Measurements from ENCODE around the gene NET1.
A peak's percentile ranks its signal among the peaks of the same experiment; 100 is the strongest.
"Not testable (repeated sequence)": the region's sequence is repeated elsewhere in the genome, so short reads cannot be mapped to it uniquely, and the experiment has no call there.

The NET1 gene, protein sequence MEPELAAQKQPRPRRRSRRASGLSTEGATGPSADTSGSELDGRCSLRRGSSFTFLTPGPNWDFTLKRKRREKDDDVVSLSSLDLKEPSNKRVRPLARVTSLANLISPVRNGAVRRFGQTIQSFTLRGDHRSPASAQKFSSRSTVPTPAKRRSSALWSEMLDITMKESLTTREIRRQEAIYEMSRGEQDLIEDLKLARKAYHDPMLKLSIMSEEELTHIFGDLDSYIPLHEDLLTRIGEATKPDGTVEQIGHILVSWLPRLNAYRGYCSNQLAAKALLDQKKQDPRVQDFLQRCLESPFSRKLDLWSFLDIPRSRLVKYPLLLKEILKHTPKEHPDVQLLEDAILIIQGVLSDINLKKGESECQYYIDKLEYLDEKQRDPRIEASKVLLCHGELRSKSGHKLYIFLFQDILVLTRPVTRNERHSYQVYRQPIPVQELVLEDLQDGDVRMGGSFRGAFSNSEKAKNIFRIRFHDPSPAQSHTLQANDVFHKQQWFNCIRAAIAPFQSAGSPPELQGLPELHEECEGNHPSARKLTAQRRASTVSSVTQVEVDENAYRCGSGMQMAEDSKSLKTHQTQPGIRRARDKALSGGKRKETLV

DNA sequence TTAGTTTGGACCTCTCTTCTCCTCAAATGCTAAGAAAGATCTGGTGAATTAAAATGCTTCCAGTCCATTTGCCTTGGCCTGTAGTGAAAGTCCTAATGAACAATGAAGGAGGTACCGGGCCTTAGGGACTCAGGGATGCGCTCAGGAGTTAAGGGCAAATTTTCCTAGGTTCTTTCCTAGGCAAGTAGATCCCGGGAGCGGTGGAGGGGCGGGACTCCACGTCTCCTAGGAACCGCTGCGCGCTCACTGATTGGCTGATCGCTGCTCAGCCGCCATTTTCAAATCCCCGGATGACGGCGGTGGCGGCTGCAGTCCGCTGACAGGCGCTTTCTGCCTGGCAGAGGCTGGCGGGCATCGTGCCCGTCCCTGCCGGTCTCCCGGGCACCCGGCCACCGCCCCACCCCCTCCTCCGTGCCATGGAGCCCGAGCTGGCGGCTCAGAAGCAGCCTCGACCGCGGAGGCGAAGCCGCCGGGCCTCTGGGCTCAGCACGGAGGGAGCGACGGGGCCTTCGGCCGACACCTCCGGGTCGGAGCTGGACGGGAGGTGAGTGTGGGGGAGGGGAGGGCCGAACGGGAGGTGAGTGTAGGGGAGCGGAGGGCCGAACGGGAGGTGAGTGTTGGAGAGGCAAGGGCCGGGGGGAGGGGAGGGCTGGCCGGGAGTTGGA, at the start of gene NET1:
TSS of gene NET1 (plus strand) at position 281 of the 665 bp plus-strand sequence. CDS start at position 417, 136 bp downstream.
- peak; percentile 32 for DNase-seq

- no peak for DNase-seq
These were observed 49.5 kb upstream of the NET1 start for GRCh38 chr10:5362873-5363272.

- no peak for DNase-seq
These were observed 48.0 kb upstream of the NET1 start for GRCh38 chr10:5364374-5364773.

DNA sequence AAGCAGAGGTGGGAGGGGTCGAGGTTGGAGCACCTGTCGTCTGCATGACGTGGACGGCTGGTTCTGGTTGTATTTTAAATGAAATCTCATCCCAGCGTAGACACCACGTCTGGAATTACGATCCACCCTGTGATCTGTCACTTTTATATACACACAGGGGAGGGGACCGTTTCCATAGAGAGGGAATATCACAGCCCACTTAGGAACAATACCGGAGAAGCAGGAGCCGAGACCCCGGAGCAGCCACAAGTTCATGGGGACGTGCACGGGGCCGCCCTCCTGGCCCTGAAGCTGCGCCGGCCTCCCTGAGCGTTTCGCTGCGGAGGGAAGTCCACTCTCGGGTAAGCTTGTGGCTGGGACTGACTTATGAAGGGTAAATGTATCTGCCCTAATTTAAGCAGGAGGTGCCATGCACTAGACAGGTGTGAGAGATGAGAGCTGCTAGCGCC, 47.4 kb upstream of the NET1 start, which contains the start of gene UCN3:
TSS of gene UCN3 (plus strand) at position 77 of the 449 bp plus-strand sequence. CDS start 8,755 bp downstream, outside the sequence.
- no peak for DNase-seq

- no peak for DNase-seq
These were observed 46.4 kb upstream of the NET1 start for GRCh38 chr10:5365928-5366327.

- DNase-seq, result no peak
These were observed 42.8 kb upstream of the NET1 start for GRCh38 chr10:5369362-5370158.

DNA sequence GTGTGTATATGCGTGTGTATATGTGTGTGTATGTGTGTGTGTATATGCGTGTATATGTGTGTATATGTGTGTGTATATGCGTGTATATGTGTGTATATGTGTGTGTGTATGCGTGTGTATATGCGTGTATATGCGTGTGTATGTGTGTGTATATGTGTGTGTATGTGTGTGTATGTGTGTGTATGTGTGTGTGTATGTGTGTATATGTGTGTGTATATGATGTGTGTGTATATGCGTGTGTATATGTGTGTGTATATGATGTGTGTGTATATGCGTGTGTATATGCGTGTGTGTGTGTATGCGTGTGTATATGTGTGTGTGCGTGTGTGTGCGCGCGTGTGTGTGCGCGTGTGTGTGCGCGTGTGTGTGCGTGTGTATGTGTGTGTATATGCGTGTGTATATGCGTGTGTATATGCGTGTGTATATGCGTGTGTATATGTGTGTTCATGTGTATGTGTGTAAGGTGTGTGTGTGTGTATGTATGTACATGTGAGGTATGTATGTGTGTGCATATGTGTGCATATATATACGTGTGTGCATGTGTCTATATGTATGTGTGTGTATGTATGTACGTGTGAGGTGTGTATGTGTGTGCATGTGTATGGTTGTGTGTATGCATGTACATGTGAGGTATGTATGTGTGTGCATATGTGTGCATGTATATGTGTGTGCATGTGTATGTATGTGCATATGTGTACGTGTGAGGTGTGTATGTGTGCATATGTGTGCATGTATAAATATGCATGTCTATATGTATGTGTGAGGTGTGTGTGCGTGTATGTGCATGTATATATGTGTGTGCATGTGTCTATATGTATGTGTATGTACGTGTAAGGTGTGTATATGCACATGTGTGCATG, 41.6 kb upstream of the NET1 start:
- no peak for DNase-seq

GRCh38 chr10:5373307-5373706, 39.0 kb upstream of the NET1 start:
- DNase-seq, result no peak

- DNase-seq, result no peak
These were observed 38.3 kb upstream of the NET1 start for GRCh38 chr10:5373891-5374611.

GRCh38 chr10:5376450-5376849, 35.9 kb upstream of the NET1 start:
- DNase-seq, result no peak

DNA sequence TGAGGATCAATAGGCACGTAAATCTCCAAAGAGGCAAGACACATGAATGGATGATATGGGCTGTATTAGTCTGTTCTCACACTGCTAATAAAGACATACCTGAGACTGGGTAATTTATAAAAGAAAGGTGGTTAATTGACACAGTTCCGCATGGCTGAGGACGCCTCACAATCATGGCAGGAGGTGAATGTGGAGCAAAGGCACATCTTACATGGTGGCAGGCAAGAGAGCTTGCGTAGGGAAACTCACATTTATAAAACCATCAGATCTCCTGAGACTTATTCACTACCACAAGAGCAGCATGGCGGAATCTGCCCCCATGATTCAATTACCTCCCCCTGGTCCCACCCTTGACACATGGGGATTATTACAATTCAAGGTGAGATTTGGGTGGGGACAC, 33.2 kb upstream of the NET1 start:
- DNase-seq, result not testable (repeated sequence)

- DNase-seq, result not testable (repeated sequence)
These were observed 32.0 kb upstream of the NET1 start for GRCh38 chr10:5380395-5380794.

- DNase-seq, result no peak
These were observed 31.2 kb upstream of the NET1 start for GRCh38 chr10:5381187-5381586.

DNA sequence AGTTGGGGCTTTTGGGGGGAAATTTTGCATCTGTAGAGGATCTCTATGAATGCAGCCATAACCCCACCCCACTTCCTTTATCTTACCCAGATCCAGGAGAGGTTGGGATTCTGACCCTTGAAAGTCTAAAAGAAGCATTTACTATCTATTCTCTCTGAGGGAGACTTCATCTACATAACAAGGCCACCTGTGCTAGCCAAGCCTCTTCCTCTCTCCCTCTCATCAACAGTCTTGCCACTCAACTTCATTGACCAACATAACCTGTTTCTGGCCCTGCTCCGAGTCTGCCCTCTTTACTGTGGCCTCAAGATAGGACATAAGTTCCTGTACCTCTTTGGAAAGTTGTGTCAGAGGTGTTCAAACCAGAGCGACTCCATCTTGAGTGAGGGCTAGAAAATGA, 27.1 kb upstream of the NET1 start:
- DNase-seq, result no peak

DNA sequence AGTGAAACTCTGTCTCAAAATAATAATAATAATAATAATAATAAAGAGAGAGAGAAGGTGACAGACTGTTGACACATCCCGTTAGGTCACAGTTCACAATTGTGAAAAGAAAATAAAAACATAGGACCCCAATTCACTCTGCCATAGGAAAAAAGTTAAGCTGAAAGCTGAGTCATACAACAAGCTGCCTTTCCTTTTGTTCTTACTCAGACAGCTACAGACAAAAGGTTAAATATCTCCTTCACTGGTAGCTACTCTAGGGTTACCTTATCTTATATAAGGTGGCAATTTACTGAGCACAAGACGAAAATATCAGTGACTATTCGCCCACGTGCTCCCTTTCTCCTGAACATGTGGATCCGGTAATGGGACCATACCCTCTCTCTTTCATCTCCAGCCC, 25.2 kb upstream of the NET1 start:
- no peak for DNase-seq

DNA sequence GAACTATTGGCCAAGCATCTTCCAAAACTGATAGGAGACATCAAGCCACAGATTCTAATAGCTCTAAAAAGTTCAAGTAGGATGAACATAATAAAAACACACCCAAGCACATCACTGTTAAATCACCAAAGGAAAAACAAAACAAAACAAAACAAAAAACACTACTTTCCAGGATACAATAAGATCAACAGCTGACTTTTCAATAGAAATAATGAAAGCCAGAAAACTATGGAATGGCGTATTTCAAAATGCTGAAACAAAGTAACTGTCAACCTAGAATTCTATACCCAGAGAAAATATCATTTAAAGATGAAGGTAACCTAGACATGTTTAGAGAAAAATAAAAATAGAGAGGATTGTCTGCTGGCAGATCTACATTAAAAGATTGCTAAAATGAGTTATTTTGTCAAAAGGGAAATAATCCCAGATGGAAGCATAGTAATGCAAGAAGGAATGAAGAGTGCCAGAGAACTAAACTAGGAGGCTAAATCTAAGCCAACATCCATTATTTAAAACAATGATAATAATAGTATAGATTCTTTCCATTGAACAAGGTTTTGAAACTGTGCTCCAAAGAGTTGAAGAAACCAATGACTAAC, 21.7 kb upstream of the NET1 start:
- no peak for DNase-seq

DNA sequence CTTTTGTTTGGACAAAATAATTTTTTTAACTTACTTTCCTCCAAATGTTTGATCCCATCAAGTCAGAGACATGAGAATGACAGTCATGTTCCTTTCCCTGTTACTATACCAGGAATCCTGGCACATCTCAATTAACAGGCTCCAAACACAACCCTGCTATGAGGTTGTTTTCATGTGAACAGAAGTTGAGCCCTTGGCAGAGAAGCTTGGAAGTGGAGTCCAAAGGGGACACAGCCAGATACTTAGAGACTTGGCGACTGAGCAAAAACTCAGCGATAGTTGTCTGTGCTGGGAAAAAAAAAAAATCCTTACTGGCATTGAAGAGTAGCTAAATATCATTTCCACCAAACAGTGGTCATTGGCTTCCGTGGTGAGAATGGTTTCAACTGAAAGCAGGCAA, 20.6 kb upstream of the NET1 start:
- no peak for DNase-seq

DNA sequence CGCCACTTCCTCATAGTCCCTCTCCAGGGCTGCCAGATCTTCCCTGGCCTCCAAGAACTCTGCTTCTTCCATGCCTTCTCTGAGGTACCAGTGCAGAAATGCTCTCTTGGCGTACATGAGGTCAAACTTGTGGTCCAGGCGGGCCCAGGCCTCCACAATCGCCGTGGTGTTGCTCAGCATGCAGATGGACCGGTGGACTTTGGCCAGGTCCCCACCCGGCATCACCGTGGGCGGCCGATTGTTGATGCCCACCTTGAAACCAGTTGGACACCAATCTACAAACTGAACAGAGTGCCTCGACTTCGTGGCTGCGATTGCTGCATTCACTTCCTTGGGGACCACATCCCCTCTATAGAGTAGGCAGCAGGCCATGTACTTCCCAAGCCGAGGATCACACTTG, 18.8 kb upstream of the NET1 start:
- DNase-seq, result no peak

GRCh38 chr10:5395168-5395567, 17.2 kb upstream of the NET1 start:
- DNase-seq, result no peak

DNA sequence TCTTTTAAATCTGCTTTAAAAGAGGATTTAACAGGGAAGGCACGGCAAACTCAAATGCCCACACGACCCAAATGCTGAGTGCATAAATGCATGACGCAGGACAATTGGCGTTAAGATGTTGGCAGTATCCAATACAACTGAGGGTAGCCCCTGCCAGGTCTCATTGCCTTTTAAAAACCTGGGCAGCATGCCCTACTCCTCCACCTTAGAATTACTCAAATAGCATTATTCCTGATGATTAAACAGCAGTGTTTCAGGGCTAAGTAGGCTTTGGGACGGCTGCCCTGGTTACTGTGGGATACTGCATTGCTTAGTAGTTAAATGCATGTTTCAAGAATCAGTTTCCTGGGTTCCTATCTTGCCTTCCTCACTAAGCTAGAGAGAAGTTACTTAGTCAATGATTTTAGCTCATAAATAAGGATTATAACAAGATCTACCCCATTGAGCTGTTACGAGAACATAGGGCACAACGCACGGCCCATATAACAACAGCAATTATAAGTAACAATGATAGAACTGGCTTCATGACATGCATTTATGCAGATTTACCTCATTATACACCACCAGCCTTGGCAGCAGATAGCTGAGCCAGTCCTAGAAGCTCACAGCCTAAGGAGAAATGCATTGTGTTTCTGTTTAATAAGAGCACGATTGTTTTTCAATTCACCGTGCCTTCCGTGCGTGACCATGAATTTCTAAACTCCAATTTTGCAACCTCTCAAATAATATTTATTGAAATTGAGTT, 15.6 kb upstream of the NET1 start:
- no peak for DNase-seq

Data from GF-D8 (cell line).